Choroid plexus epithelial cell (primary cell): ENCODE measurements around the gene OBSCN.
"Not testable (repeated sequence)": the region's sequence is repeated elsewhere in the genome, so short reads cannot be mapped to it uniquely, and the experiment has no call there.

Experiments used
- DNase-seq: peaks from one replicate; pipeline ENCODE4 v3.0.0-alpha.2; 2010; ENCODE audit warnings: low read depth
- H3K4me3 ChIP-seq: 2 replicates; pipeline ENCODE4 v1.5.1; 2011; ENCODE audit warnings: low read depth, mild to moderate bottlenecking, control low read depth, low read length, moderate library complexity
- TF ChIP-seq, protein P1 (sequence below): conservative IDR thresholded peaks from 2 replicates; pipeline ENCODE4 v1.5.1; 2011; ENCODE audit warnings: low read depth, mild to moderate bottlenecking, control low read depth, inconsistent platforms, low read length, moderate library complexity

The OBSCN gene

DNA sequence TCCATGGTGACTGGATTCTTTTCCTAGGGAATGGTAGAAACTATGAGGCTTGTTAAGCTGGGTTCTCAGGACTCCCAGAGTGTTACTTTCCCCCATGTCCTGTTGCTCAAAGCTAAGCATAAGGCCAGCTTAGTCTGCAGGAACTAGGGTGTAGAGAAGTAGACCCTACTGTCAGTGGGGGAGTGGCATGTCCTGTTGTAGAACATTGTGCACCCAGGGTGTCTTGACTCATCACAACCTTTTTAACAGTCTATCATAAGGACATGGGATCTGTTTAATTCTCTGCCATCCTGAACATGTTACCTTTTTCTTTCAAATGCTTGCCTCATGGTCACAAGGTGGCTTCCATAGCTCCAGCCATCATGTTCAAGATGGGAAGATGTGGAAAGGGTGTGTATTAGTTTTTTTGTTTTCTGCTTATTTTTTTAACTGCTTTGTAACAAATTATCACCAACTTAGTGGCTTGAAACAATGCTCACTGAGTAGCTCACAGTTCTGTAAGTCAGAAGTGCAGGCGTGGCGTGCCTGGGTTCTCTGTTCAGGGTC is 17.4 kb downstream of the OBSCN start:
- no peak overlapping the region for H3K4me3 ChIP-seq
- DNase-seq: no peak
- TF ChIP-seq, protein P1, sequence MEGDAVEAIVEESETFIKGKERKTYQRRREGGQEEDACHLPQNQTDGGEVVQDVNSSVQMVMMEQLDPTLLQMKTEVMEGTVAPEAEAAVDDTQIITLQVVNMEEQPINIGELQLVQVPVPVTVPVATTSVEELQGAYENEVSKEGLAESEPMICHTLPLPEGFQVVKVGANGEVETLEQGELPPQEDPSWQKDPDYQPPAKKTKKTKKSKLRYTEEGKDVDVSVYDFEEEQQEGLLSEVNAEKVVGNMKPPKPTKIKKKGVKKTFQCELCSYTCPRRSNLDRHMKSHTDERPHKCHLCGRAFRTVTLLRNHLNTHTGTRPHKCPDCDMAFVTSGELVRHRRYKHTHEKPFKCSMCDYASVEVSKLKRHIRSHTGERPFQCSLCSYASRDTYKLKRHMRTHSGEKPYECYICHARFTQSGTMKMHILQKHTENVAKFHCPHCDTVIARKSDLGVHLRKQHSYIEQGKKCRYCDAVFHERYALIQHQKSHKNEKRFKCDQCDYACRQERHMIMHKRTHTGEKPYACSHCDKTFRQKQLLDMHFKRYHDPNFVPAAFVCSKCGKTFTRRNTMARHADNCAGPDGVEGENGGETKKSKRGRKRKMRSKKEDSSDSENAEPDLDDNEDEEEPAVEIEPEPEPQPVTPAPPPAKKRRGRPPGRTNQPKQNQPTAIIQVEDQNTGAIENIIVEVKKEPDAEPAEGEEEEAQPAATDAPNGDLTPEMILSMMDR: no peak

DNA sequence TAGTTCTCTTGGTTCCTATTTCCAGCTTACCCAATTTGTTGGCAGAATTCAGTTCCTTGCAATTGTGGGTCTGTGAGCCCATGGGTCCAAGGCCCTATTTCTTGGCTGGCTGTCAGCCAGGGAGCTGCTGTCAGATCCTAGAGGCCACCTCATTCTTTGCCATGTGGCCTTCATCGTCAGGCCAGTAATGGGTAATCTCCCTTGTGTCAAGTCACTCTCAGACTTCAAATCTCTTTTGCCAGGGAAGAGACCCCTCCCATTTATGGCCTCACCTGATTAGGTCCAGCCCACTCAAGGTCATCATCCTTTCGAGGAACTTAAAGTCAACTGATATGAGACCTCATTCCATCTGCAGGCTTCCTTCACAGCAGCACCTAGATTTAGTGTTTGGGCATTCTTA is 17.9 kb downstream of the OBSCN start:
- H3K4me3 ChIP-seq: no peak overlapping the region
- TF ChIP-seq, protein P1: no peak
- no peak for DNase-seq

DNA sequence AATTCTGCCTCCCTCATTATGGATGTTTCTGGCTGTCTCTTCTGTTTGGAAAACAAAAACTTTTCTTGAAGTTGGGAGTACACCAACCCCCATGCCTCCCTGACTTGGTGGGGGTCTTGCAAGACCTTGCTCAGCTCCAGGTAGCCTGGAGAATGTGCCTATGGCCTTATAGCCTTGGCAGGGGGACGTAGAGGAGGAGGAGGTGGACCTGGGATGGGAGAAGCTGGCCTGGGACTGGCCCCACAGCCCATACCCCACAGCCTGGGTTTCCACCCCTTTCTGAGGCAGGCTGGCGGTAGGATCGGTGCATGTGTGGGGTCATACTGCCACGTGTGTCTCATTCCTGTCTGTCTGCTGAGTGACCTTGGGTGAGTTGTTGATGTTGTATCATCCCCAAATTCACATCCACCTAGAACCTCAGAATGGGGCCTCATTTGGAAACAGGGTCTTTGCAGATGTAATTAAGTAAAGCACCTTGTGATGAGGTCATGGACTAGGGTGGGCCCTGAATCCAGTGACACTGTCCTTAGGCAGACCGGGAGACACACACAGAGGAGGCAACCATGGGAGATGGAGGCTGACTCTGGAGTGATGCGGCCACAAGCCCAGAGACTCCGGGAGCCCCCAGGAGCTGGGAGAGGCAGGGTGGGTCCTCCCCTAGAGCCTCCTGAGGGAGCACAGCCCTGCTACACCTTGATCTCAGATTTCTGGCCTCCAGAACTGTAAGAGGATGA is 18.5 kb downstream of the OBSCN start:
- no peak overlapping the region for H3K4me3 ChIP-seq
- no peak for DNase-seq
- TF ChIP-seq, protein P1: no peak

DNA sequence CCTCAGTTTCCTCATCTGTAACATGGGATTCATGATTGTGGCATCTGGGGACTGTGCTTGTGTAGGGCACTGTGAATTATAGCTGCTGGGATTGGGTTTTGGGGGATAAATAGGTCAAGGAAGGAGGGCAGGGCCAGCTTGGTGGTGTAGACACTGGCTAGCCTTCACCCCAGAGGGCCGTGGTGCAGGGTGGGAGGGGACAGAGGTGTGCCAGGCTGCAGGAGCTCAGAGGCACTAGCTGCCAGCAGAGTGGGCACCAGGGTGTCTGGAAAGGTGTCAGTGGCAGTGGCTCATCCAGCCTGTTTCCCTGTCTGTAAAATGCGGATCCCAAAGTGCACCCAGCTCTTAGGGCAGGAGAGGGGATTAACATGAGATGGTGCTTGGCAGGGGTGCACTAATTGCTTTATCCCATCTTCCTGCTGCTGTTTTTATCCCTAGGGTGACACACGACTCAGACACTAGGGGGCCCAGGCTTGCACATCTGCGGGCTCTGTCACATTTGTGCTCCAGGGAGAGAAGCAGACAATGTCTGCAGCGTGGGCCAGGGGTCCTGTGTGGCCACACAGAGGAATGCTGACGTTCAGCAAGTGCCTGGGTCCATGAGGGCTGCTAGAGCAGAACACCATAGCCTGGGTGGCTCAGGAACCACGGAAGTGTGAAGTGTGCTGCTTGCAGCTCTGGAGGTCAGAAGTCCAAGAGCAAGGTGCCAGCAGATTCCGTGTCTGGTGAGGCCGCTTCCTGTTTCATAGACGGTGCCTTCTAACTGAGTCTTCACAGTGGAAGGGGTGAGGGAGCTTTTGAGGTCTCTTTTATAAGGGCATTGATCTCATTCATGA is 19.3 kb downstream of the OBSCN start:
- TF ChIP-seq, protein P1: peak; percentile 45
- DNase-seq: peak; percentile 22
- H3K4me3 ChIP-seq: no peak overlapping the region

GRCh38 chr1:228228147-228228546 is 20.3 kb downstream of the OBSCN start:
- DNase-seq: not testable (repeated sequence)

DNA sequence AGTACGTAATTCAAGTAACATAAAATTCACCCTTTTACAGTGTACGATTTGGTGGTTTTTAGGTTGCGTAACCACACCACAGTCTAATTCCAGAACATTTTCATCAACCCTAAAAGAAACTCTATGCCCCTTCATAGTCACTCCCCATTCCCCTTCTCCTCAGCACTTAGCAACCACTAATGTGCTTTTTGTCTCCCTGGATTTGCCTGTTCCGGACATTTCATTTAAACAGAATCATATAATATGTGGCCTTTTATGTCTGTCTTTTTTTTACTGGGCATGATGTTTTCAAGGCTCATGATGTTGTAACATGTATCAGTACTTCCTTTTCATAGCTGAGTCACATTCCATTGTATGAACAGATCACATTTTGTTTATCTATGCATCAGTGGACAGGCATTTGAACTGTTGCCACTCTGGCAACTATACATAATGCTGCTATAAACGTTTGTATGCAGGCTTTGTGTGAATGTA is 20.8 kb downstream of the OBSCN start:
- peak; percentile 76 for DNase-seq
- TF ChIP-seq, protein P1: no peak
- H3K4me3 ChIP-seq: no peak overlapping the region

More at GRCh38 chr1:228228147-228228546, 20.3 kb downstream of the OBSCN start:
- not testable (repeated sequence) for H3K4me3 ChIP-seq

GRCh38 chr1:228231189-228231588 is 23.3 kb downstream of the OBSCN start:
- H3K4me3 ChIP-seq: no peak overlapping the region
- TF ChIP-seq, protein P1: no peak
- no peak for DNase-seq
